Measurements from ENCODE around the gene TTC17. TPM values are rescaled to one million over a fixed set of nuclear protein-coding genes. Genes with fewer than 3 reads are reported as not detected.

Gene TTC17
- total RNA-seq, 2 experiments from 2014 or later, result 48.7 to 51.2 TPM

DNA sequence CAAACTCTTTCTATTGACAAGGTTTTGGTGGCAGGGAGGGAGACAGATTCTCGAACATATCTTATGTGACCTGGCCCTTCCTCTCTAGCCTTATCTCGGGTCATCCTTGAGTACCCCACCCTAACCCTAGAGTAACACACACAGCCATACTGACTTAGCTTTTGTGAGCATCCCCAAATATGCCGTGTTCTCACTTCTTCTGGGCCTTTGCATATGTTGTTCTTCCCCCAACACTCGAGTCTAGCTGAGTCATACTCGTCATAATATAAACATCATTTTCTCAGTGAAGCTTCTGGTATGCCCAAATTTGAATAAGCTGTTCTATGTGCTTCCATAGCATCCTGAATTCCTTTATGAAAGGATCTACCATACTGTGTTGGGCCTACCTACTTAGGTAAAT, 8.0 kb downstream of the TTC17 start:
- no peak for ATAC-seq
- TF ChIP-seq, protein P1, sequence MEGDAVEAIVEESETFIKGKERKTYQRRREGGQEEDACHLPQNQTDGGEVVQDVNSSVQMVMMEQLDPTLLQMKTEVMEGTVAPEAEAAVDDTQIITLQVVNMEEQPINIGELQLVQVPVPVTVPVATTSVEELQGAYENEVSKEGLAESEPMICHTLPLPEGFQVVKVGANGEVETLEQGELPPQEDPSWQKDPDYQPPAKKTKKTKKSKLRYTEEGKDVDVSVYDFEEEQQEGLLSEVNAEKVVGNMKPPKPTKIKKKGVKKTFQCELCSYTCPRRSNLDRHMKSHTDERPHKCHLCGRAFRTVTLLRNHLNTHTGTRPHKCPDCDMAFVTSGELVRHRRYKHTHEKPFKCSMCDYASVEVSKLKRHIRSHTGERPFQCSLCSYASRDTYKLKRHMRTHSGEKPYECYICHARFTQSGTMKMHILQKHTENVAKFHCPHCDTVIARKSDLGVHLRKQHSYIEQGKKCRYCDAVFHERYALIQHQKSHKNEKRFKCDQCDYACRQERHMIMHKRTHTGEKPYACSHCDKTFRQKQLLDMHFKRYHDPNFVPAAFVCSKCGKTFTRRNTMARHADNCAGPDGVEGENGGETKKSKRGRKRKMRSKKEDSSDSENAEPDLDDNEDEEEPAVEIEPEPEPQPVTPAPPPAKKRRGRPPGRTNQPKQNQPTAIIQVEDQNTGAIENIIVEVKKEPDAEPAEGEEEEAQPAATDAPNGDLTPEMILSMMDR (IDR thresholded peaks at IDR 0.05), result no peak
- intact Hi-C loops (cut with micrococcal nuclease), result no loop called here
- ChIA-PET POLR2A (interaction anchor here (1.8 kb wide), 1 partner anchor 11 kb away, joined by 5 read pairs; no protein-coding TSS in a partner anchor), CTCF (interaction anchor here (1.1 to 1.2 kb wide), 3 partner anchors 13 to 201 kb away, joined by 3 to 4 read pairs (median 3); no protein-coding TSS in a partner anchor)
- H3K4me3 Mint-ChIP-seq, result no peak overlapping the region
- H3K4me1 Mint-ChIP-seq (ENCODE audit: low read depth), result peaks cover 54% of the 10 kb centered on the region
- H3K9me3 Mint-ChIP-seq, result no peaks in the 10 kb centered on the region
- peaks cover 27% of the 10 kb centered on the region for H3K36me3 Mint-ChIP-seq (ENCODE audit: low read depth)
- DNase-seq, result no peak
- H3K27ac Mint-ChIP-seq, result no peak overlapping the region
- no peaks in the 10 kb centered on the region for H3K27me3 Mint-ChIP-seq

DNA sequence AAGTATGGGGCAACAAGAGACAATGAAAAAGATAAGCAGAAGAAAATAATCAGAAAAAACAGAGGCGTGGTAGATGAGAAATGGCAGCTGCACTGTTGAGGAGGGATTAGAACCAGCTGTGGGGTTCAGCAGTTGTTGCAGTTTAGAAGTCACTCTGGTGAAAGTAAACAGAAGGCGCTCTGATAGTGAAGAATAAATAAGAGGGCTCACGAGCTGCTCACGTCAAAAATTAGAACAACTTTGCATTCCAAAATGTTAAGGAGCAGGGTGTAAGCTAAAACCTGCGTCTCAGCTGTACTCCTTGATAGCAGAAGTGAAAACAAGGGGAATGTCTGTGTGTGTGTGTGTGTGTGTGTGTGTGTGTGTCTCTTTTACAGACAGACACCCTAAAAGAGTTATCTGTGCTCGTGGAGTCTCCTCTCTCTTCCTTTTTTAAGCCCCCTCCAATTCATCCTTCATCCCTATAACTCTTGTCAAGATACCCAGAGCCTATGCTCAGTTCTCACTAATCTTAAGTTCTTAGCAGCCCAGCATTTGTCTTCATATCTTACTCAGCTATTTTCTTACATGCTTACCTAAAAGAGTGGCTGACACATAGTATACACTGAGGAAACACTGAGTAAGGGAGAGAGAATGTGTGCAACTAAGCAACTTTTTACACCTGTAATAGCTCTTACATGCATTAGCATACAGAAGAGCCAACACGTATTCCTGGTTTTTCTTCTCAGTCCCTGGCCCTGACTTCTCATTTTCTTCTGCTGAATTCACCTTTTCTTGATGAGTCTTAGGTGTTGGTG, 8.9 kb downstream of the TTC17 start:
- Mint-ChIP-seq H3K36me3 (ENCODE audit: low read depth) (peaks cover 28% of the 10 kb centered on the region), H3K9me3 (no peaks in the 10 kb centered on the region), H3K4me3 (no peak overlapping the region), H3K27me3 (no peaks in the 10 kb centered on the region), H3K27ac (no peak overlapping the region), H3K4me1 (ENCODE audit: low read depth) (peaks cover 47% of the 10 kb centered on the region)
- intact Hi-C loops (cut with micrococcal nuclease), result no loop called here
- ATAC-seq, result no peak
- CTCF ChIA-PET, result interaction anchor here (1.2 kb wide), 1 partner anchor 200 kb away, joined by 3 read pairs; no protein-coding TSS in a partner anchor
- POLR2A ChIA-PET, result interaction anchor here (1.8 kb wide), 1 partner anchor 10 kb away, joined by 5 read pairs; no protein-coding TSS in a partner anchor
- TF ChIP-seq, protein P1 (IDR thresholded peaks at IDR 0.05), result no peak
- no peak for DNase-seq

DNA sequence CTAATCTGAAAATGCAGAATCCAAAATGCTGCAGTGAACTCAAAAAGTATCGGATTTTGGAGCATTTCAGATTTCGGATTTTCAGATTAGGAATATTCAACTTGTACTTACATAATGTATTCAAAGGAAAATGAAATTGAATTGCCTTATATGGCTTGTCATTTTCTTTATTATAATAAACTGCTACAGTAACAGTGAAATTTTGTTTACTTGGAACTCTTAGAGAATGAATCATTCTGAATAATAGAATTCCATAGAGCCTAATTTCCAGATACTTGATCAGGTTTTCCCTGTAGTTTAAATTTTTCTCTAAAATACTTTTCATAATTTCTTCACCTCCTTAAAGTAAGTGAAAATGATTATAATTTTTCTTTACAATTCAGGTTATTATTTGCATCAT, 17.3 kb downstream of the TTC17 start:
- Mint-ChIP-seq H3K27me3 (no peaks in the 10 kb centered on the region), H3K36me3 (ENCODE audit: low read depth) (peaks cover 12% of the 10 kb centered on the region), H3K27ac (no peak overlapping the region), H3K4me3 (no peak overlapping the region), H3K4me1 (ENCODE audit: low read depth) (peaks cover 18% of the 10 kb centered on the region), H3K9me3 (no peaks in the 10 kb centered on the region)
- CTCF ChIA-PET, result no interaction called here
- no peak for DNase-seq
- TF ChIP-seq, protein P1 (IDR thresholded peaks at IDR 0.05), result no peak
- ATAC-seq, result no peak
- intact Hi-C loops (cut with micrococcal nuclease), result no loop called here
- POLR2A ChIA-PET, result interaction anchor here (0.6 kb wide), 1 partner anchor 13 kb away, joined by 10 read pairs; no protein-coding TSS in a partner anchor

DNA sequence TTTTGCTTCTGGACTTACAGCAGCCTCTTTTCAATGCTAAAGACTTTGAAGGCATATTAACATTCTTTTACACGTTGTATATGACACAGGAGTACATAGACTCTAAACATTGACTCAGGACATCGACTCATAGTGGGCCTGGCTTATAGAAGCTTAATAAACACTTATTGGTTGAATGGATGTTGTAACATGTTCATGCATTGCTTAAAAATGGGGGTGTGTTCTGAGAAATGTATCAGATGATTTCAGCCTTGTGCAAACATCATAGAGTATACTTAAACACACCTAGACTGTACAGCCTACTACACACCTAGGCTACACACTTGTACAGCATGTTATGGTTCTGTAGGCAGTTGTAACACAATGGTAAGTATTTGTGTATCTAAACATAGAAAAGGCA, 17.9 kb downstream of the TTC17 start:
- no peak overlapping the region for H3K4me3 Mint-ChIP-seq
- ChIA-PET POLR2A (interaction anchor here (0.6 kb wide), 1 partner anchor 12 kb away, joined by 10 read pairs; no protein-coding TSS in a partner anchor), CTCF (no interaction called here)
- intact Hi-C loops (cut with micrococcal nuclease), result no loop called here
- H3K9me3 Mint-ChIP-seq, result no peaks in the 10 kb centered on the region
- no peaks in the 10 kb centered on the region for H3K27me3 Mint-ChIP-seq
- no peak for DNase-seq
- TF ChIP-seq, protein P1 (IDR thresholded peaks at IDR 0.05), result no peak
- ATAC-seq, result no peak
- peaks cover 18% of the 10 kb centered on the region for H3K4me1 Mint-ChIP-seq (ENCODE audit: low read depth)
- no peak overlapping the region for H3K27ac Mint-ChIP-seq
- H3K36me3 Mint-ChIP-seq (ENCODE audit: low read depth), result peaks cover 11% of the 10 kb centered on the region

DNA sequence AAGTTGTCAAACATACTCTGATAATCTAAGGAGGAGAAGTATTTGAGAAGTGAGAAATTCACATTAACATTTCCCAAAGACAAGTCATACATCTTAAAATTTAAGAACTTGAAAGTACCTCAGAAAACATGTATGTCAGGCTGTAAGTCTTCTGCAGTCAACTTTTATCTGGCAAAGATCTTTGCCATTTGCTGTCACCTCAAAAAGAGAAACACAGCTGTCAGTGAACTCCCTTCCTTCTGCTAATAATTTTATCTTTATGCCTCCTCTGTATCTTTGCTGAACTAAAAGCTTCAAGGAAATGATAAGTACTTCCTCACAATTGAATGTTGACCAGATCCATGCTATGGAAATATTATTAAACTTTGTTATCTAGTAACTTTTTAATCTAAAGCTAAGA, 18.7 kb downstream of the TTC17 start:
- Mint-ChIP-seq H3K27ac (no peak overlapping the region), H3K4me1 (ENCODE audit: low read depth) (peaks cover 18% of the 10 kb centered on the region), H3K9me3 (no peaks in the 10 kb centered on the region), H3K4me3 (no peak overlapping the region), H3K27me3 (no peaks in the 10 kb centered on the region), H3K36me3 (ENCODE audit: low read depth) (peaks cover 12% of the 10 kb centered on the region)
- ATAC-seq (no peak), DNase-seq (no peak)
- TF ChIP-seq, protein P1 (IDR thresholded peaks at IDR 0.05), result no peak
- intact Hi-C loops (cut with micrococcal nuclease), result no loop called here
- CTCF ChIA-PET, result interaction anchor here (0.8 to 1.7 kb wide), 2 partner anchors 15 to 17 kb away, joined by 3 read pairs; no protein-coding TSS in a partner anchor
- POLR2A ChIA-PET, result interaction anchor here (1.5 kb wide), 1 partner anchor 11 kb away, joined by 5 read pairs; no protein-coding TSS in a partner anchor

All from activated CD8-positive, alpha-beta T cell treated with anti-CD3 and anti-CD28 coated beads for 36 hours (primary cell).